Heart left ventricle (tissue), 13 donors: Measurements from ENCODE around the gene SH2D4B.

ENCODE experiments used
- CTCF ChIP-seq, 12 donors: fragments of 200-600 bp; sonication (generic) in 4 of 12; IDR thresholded peaks; one replicate each; pipeline versions ENCODE4 v1.5.0 to v1.8.0; 2018 to 2022; ENCODE audit warnings: antibody characterized with exemption in 12 of 12, mild to moderate bottlenecking in 5 of 12
- POLR2A ChIP-seq, 2 donors: fragments of 450-650 bp; IDR thresholded peaks; one replicate each; pipeline ENCODE4 v1.6.1; 2017; ENCODE audit warnings: antibody characterized with exemption in 2 of 2, mild to moderate bottlenecking in 2 of 2, moderate library complexity in 2 of 2
- donor health status: ischemic (EF 13 %, LVEDD 7.1; RV severe dilation, severe dysfunction).
- donor health status: DM: no; HTN: yes; CAD: no.
- donor health status: DM: no; HTN: no; CAD: no.
- donor health status: ischemic (EF 25% LVEDD 6.9; RV normal size, moderate dysfunction).
- donor health status: ischemic (EF 25% LVEDD 5.7; RV mildly dilated, moderate dysfunction).
- donor health status: ischemic (EF 35%, LVEDD 5.7; RV mildly dilated, moderate dysfunction).
- donor health status: nonischemic (EF 11% LVEDD 7.7; RV severe dilation, severe dysfunction).
- donor health status: DM: yes; HTN: yes; CAD: no.
- donor health status: PGD.
- donor health status: ischemic (EF 29% LVEDD 5.4; RV normal size, mild dysfunction).
- donor health status: nonischemic (EF 23%, LVEDD 6.1; RV moderate dilation, normal function).

GRCh38 chr10:80582286-80582960 is 44.7 kb downstream of the SH2D4B start:
- TF ChIP-seq POLR2A (IDR thresholded peaks at IDR 0.05) (no peak), CTCF (IDR thresholded peaks at IDR 0.05) (no peak)
